GM21786 (cell line): ENCODE results near the gene CHN1.

ENCODE experiments used
- ATAC-seq: cut with Tn5 transposase; IDR thresholded peaks from one replicate; pipeline ENCODE4 v1.9.1; 2021; ENCODE audit not compliant: unreplicated experiment

The CHN1 gene

GRCh38 chr2:174771631-174772471 lies 233.3 kb downstream of the CHN1 start:
- ATAC-seq = peak; percentile 81

GRCh38 chr2:174771136-174771535 lies 234.0 kb downstream of the CHN1 start:
- ATAC-seq = no peak

DNA sequence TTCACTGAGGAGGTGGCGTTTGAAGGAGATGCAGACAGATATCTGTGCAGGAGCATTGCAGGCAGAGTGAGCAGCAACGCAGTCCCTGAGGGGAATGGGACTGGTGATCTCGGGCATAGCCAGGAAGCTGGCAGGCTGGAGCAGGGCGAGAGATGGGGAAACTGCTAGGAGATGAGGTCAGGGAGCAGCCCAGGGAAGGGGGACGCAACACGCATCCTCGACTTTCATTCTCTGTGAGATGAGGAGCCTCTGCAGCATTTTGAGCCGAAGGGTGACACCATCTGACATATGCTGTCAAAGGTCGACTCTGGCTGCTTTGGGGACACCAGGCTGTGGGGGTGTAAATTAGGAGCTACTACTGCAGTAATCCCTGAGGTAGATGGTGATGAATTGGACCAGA lies 236.6 kb downstream of the CHN1 start:
- no peak for ATAC-seq

GRCh38 chr2:174766271-174766670 lies 238.9 kb downstream of the CHN1 start:
- ATAC-seq = no peak

GRCh38 chr2:174765576-174765975 lies 239.6 kb downstream of the CHN1 start:
- no peak for ATAC-seq

DNA sequence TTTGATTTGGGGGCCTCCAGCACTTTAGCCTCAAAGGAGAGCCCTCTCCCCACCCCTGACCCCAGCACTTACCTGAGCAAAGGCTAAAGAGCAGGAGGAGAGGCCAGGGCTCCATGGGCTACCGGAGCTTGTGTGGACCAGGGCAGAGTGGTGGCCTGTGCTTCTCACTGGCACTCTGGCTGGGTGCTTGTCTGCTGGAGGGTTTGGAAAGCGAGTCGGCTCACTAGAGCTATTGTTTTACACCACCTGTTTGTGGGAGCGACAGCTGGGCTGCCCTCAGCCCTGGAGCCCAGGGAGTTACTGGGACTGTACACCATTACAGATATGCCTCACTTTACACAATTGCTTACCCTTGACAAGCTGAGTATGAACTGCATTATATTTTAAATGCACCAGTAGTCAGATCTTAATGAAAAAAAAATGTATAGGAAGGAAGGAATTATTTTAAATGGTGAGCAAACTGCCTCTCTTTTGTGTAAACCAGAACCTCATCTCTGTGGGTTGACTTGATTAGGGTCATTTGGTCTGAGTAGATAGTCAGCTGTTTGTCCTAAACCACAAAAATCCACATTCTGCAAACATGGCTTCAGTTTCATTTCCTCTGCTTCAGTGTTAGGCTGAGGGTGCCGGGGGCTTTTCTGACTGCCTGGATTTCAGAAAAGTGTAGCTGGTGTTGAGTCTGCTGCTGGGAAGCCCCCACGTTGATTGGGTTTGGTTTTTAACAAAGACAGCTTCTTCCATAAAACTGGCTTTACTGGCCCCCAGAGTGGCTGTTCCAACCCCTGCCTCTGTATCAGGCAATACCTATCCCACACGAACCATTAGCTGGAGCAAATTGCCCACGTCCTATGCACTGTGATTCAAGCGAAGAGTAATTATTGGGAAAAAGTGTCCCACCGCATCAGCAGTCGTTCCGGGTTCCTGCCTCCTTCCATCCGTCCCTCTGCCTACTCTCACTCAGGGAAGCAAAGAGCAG lies 240.6 kb downstream of the CHN1 start, which contains the start of gene CHRNA1:
TSS of gene CHRNA1 (minus strand) at position 193 of the 976 bp plus-strand sequence. CDS start at position 115, 78 bp downstream.
- no peak for ATAC-seq

- no peak for ATAC-seq
These were observed 241.4 kb downstream of the CHN1 start for GRCh38 chr2:174763780-174764179.

GRCh38 chr2:174762464-174762863 lies 242.7 kb downstream of the CHN1 start:
- ATAC-seq = no peak

DNA sequence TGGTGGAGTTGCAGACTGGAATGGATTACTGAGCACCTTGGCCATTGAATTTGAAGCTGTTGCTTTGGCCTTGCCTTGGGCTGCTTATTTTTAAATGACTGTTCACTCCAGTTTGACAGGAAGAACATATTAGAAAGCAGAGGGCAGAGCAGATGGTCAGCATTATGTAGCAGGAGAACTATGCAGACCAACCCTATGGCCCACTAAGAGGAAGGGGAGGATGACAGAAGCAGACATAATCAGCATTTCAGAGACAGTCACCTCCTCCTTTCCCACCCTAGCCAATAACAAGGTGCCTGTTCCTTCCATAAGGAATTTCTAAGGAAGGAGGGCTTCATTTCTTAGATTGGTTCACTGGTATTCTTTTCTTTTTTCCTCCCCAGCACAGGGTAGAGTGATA lies 243.3 kb downstream of the CHN1 start:
- no peak for ATAC-seq

GRCh38 chr2:174760845-174761473 lies 244.2 kb downstream of the CHN1 start:
- no peak for ATAC-seq

- ATAC-seq = no peak
These were observed 245.7 kb downstream of the CHN1 start for GRCh38 chr2:174759381-174760065.

- no peak for ATAC-seq
These were observed 248.4 kb downstream of the CHN1 start for GRCh38 chr2:174756743-174757142.

- peak; percentile 19 for ATAC-seq
These were observed 252.0 kb downstream of the CHN1 start for GRCh38 chr2:174753038-174753633.

DNA sequence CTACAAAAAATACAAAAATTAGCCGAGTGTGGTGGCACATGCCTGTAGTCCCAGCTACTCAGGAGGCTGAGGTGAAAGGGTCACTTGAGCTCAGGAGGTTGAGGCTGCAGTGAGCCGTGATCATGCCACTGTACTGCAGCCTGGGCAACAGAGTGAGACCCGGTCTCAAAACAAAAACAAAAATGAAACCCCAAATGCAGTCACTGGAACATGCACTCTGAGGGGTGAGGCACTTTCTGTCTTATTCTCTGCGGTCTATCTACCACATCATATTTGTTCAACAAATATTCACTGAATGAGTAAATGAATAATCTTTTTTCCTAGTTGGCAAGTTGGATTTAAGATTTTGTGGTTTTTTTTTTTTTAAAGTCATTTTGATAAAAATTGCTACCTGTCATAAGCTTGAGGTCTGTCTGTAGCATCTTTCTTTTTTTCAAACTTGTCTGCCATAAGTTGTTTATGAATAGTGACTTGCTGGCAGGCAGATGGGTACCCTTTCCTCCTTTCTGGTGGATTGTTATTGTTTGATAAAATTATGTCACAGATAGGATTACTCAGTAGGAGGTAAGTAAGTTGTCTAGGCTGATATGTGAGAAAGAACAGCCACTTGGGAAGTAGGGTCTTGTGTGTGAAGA lies 252.7 kb downstream of the CHN1 start:
- ATAC-seq = peak; percentile 84

GRCh38 chr2:174750923-174751441 lies 254.2 kb downstream of the CHN1 start:
- ATAC-seq = peak; percentile 54

- no peak for ATAC-seq
These were observed 255.4 kb downstream of the CHN1 start for GRCh38 chr2:174749793-174750192.

DNA sequence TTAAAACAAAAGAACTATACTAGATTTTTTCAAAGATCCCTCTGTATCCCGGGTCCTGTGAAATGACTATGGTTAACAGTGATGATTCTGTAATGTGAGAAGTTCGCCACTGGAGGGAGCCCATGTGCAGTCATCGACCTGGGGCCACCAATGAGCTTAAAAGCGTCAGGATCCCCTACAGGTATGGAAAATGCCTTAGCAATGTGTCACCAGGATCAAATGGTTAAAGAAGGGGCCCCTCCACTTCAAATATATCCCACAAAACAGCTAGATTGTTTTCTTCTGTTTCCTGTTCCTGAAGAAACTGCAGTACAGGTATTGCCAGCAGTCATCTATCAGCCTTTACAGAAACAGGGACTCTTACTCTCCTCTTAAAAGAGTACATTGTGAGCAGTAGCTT lies 256.2 kb downstream of the CHN1 start:
- no peak for ATAC-seq
